GM19467 (cell line): Measurements from ENCODE around the gene CERS4.
"Not testable (repeated sequence)": the region's sequence is repeated elsewhere in the genome, so short reads cannot be mapped to it uniquely, and the experiment has no call there.

Experiments
- ATAC-seq: cut with Tn5 transposase; IDR thresholded peaks from one replicate; pipeline ENCODE4 v1.9.1; 2021; ENCODE audit warnings: mild to moderate bottlenecking, moderate library complexity; ENCODE audit not compliant: unreplicated experiment

Gene CERS4

DNA sequence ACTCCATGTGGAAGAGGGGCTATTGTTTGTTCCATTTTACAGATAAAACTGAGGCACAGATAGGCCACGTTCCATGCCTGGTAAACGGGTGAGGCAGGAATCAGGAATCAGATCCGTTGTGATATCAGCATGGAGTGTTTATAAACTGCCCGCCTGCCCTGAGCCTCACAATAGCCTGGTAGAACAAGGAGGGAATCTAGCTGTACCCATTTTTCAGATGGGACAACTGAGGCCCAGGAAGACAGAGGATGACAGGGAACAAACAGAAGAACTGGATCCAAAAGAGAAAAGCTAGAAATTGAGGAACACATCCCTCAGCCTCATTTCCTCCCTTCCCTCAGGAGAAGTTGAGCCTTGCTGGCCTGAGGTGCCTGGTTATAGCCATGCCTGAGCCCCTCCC lies 32.5 kb downstream of the CERS4 start:
- no peak for ATAC-seq

DNA sequence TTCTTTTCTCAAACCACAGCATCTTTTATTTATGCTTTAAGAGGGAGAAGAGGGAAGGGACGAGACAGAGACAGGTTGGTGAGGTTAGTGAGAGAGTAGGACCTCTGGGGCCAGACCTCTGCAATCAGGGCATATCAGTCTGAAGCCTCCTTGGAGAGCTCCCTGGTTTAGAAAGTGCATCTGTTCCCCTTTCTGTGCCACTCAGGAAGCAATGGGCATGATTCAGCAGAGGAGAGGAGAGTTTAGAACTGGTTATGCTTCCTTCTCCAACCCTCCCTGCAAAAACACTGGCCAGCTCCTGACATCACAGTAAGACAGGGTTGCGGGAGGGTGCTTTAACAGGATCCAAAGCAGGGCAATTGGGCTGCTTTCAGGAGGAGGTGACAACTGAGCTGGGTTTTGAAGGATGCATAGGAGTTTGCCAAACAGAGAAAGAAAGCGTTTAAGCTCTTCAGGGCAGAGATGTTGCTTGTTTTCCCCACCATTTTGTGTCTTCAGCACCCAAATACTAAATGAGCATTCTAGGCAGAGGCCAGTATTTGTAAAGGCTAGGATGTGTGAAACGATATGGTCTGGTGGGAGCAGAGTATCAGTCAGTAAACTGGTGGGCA lies 33.1 kb downstream of the CERS4 start:
- ATAC-seq = no peak

DNA sequence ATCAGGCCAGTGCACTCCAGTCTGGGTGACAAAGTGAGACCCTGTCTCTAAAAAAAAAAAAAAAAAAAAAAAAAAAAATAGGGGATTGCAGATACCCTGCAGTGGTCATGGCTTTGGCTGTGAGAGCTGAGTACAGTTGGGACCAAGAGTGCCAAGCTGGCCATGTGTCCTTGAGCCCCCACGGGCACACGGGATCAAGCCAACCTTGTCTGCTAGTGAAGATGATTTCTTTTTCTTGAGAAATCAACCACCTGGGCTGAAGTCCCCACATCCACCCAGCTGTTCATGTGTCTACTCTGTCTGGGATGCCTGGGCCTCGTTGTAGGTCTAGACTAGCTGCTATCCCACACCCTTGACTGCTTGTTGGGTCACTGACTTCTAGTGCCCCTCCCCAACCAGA lies 34.0 kb downstream of the CERS4 start:
- no peak for ATAC-seq

DNA sequence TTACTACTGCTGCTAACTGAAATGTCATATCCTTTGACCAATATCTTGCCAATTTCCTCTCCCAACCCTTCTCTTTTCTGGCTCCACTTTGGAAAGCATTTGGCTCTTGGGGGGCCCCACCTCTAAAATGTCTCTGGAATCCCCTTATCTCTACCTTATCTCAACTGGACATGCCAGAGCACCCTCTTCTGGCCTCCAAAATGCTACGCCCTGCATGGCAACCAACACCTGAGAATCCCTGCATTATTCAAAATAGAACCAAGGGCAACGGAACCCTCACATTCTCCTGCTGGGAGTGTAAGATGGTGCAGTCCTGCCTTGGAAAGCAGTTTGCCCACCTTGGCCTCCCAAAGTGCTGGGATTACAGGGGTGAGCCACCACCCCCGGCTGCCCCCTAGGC lies 35.3 kb downstream of the CERS4 start:
- no peak for ATAC-seq

DNA sequence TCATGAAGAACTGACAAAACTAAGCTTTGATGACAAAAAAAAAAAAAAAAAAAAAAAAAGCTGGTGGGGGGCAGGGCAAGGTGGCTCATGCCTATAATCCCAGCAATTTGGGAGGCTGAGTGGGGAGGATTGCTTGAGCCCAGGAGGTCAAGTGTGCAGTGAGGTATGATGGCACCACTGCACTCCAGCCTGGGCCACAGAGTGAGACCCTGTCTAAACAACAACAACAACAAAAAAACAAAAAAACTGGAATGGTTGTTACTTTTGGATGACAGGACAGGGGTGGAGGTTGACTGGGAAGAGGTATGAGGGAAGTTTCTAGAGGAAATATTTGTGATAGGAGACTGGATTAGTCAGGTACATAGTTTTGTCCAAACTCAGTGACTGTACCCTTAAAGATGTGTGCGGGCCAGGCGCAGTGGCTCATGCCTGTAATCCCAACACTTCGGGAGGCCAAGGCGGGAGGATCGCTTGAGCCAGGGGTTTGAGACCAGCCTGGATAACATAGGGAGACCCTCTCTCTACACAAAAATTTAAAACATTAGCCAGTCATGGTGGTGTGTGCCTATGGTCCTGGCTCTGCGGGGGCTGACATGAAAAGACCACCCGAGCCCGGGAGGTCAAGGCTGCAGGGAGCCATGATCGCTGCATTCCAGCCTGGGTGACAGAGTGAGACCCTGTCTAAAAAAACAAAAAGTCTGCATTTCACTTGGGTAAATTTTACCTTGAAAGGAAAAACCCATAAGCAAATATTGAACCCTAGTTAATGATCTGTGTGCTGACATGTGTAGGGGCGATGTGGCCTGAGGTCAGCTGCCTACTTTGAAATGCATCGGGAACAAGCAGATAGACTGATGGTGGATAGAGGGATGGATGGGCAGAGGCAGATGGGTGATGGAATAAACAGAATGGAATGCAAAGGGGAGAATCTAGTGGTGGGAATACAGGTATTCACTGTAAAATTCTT lies 37.0 kb downstream of the CERS4 start:
- no peak for ATAC-seq

DNA sequence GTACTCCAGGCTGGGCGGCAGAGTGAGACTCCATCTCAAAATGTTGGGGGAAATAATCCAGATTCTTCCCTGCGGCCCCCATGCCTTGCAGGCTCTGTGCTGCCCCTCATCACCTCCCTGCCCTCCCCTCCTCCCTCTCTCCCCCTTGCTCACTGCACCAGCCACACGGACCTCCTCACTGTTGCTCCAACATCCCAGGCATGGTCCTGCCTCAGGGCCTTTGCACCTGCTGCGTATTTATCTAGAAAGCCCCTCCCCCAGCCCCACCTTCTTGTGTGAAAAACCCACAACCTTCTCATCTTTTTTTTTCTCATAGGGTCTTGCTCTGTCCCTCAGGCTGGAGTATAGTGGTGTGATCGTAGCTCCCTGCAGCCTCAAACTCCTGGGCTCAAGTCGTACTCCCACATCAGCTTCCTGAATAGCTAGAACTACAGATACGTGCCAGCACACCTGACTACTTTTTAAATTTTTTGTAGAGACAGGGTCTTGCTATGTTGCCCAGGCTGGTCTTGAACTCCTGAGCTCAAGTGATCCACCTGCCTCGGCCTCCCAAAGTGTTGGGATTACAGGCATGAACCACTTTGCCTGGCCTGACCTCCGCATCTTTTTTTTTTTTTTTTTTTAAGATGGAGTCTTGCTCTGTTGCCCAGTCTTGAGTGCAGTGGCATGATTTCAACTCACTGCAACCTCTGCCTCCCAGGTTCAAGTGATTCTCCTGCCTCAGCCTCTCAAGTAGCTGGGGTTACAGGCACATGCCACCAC lies 38.1 kb downstream of the CERS4 start:
- ATAC-seq = not testable (repeated sequence)

DNA sequence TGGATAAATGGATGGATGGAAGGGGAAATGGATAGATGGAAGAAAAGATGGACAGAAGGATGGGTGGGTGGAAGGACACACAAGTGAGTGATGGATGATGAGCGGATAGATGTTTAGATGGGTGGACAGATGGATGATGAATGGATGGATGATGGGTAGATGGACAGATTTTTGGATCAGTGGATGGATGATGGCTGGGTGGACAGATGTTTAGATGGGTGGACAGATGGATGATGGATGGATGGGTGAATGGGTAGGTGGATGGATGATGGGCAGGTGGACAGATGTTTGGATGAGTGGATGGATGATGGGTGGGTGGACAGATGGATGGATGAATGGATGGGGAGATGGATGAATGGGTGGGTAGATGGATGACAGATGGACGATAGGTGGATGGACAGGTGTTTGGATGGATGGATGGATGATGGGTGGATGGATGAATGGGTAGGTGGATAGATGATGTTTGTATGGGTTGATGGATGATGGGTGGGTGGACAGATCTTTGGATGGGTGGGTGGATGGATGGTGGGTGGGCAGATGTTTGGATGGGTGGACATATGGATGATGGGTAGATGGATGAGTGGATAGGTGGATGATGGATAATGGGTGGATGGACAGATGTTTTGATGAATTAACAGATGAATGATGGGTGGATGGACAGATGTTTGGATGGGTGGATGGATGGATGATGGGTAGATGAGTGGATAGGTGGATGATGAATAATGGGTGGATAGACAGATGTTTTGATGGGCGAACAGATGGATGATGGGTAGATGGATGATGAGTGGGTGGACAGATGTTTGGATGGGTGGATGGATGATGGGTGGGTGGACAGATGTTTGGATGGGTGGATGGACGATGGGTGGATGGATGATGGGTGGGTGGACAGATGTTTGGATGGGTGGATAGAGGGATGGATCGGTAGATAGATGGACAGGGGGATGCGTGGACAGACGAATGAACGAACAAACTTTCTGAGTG lies 39.5 kb downstream of the CERS4 start:
- ATAC-seq = no peak

DNA sequence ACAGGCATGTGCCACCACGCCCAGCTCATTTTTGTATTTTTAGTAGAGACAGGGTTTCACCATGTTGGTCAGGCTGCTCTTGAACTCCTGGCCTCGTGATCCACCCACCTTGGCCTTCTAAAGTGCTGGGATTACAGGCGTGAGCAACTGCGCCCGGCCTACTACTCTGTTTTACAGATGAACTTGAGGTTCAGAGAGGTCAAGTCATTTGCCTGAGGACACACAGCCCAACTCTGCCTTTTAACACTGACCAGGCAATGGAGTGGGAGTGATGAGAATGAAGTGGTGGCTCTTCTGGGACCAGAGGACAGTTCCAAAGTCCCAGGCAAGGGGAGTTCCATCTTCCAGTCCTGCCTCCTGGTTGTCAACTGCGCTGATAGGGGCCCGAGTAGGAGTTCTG lies 41.4 kb downstream of the CERS4 start:
- no peak for ATAC-seq

DNA sequence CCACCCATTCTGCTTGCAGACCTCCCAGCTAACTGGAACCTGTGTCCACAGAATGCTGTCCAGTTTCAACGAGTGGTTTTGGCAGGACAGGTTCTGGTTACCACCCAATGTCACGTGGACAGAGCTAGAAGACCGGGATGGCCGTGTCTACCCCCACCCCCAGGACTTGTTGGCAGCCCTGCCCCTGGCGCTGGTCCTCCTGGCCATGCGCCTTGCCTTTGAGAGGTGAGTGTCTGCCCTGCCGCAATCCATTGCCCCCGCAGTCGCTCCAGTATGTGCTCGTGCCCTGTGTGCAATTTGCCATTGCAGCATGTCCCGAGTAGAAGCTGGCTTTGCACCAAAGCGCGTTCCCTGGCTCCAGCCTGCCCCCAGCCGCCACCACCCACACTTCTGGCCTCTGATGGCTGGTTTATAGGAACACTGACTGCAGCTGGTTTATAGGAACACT lies 41.9 kb downstream of the CERS4 start:
- no peak for ATAC-seq

DNA sequence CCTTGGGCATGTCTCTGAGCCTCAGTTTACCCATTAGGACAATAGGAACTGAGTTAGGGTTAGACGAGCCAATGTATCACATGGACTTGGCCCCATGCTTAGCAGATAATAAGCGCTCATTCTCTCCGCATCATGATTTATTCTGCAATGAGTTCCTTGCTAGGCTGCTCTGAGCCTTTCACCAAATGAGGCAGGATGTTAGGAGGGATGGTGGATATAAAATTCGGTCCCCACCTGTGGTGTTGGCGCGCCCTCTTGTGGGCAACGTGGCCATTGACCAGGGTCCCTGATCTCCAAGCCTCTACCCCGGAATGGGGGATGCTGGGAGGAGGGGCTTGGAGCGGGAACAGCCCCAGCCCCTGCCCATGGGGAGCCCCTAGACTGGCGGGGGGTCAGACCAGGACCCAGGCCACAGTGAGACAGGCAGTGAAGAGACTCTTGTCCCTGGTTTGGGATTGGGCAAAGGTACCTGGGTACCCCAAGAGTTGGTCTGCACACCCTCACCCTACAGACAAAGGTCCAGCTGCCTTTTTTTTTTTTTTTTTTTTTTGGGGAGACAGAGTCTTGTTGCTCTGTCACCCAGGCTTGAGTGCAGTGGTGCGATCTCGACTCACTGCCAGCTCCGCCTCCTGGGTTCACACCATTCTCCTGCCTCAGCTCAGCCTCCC lies 43.9 kb downstream of the CERS4 start:
- ATAC-seq = no peak

DNA sequence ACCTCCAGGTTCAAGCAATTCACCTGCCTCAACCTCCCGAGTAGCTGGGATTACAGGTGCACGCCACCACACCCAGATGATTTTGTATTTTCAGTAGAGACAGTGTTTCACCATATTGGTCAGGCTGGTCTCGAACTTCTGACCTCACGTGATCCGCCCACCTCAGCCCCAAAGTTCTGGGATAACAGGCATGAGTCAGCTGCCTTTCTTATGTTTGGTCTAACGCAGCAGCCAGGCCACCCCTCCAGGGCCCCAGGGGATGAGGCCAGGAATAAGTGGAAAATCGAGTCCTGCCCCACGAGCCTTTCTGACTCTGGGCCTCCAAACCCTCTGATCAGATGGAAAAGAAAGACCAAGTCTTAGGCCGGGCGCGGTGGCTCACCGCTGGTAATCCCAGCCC lies 44.5 kb downstream of the CERS4 start:
- no peak for ATAC-seq

DNA sequence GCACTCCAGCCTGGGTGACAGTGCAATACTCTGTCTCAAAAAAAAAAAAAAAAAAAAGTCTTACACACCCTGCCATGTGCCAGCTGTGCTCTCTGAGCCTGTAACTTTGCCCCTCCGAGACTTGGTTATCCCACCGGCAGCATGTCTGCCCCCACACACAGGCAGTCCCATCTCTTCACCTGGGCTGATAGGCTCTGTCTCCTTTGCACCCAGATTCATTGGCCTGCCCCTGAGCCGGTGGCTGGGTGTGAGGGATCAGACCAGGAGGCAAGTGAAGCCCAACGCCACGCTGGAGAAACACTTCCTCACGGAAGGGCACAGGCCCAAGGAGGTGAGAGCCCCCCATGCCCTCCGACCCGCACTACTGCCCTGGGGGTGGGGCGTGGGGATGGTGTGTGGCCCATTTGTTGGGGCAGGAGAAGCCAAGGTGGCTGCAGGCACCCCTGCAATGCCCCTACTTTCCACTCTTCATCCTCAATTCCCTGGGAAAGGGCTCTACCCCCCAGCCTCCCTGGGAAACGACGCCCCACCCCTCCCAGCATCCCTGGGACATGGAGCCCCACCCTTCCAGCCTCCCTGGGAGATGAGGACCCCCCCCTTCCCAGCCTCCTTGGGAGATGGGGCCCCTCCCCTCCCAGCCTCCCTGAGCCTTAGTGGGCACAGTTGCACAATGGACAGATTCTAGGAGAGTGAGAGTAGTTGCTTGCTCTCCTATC lies 45.3 kb downstream of the CERS4 start:
- ATAC-seq = no peak

DNA sequence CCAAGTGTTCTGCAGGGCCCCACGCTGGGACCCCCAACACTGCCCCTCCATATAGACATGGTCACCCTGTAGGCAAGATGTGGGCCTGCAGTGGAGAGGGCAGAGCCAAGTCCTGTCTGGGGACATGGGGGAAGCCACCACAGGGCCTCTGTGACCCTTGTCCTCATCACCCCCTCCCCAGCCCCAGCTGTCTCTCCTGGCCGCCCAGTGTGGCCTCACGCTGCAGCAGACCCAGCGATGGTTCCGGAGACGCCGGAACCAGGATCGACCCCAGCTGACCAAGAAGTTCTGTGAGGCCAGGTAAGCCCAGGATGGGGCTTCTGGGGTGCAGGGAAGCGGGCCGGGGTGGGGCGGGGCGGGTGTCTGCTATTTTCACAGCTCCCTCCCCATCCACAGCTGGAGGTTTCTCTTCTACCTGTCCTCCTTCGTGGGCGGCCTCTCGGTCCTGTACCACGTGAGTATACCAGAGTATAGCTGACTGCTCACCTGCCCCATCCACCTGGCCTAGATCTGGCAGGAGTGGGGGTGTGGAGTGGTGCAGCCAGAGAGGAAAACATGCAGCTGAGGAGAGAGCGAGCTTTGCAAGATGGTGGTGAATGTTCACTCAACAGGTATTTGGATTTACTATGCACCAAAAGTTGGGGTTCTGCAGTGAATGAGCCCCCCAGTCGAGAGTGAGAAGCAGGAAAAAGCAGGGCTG lies 46.4 kb downstream of the CERS4 start:
- ATAC-seq = no peak

DNA sequence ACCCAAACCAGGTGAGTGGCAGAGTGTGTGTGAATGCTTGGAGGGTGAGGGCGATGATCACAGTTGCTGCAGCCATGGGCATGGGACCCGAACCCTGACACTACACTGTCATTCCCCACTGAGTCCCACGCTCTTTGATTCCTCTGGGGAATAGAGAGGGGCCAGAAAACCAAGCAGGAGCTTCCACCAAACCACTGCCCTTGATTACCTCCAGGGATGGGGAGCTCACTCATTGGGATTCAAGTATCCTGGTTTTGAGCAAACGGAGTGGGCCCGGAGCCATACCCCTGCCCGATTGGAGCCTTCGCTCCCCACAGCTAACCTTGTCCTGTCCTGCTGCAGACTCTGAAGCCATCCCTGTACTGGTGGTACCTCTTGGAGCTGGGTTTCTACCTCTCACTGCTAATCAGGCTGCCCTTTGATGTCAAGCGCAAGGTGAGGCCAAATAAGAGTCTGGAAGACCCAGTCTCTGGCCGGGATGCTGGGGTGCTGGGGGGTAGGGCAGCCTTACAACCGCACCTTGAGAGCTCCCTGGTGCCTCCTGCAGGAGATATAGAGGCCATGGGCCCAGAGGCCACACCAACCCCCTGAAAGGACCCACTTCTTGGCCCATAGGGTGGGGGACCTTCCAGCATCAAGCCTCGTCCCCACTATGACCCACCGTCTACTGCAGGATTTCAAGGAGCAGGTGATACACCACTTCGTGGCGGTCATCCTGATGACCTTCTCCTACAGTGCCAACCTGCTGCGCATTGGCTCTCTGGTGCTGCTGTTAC lies 47.3 kb downstream of the CERS4 start:
- no peak for ATAC-seq

DNA sequence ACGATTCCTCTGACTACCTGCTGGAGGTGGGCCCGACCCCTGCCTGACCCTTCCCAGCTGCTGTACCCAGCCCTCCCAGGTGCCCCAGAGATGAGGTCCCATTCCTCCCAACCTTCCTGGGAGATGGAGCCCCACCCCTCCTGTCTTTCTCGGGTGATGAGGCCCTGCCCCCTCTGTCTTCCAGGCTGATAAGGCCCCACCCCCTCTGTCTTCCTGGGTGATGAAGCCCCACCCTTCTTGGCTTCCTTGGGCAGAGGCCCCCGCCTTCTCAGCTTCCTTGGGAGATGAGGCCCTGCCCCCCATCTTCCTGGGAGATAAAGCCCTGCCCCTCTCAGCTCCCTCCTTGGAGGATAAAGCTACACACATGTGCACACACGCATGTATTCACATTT lies 47.9 kb downstream of the CERS4 start:
- no peak for ATAC-seq

DNA sequence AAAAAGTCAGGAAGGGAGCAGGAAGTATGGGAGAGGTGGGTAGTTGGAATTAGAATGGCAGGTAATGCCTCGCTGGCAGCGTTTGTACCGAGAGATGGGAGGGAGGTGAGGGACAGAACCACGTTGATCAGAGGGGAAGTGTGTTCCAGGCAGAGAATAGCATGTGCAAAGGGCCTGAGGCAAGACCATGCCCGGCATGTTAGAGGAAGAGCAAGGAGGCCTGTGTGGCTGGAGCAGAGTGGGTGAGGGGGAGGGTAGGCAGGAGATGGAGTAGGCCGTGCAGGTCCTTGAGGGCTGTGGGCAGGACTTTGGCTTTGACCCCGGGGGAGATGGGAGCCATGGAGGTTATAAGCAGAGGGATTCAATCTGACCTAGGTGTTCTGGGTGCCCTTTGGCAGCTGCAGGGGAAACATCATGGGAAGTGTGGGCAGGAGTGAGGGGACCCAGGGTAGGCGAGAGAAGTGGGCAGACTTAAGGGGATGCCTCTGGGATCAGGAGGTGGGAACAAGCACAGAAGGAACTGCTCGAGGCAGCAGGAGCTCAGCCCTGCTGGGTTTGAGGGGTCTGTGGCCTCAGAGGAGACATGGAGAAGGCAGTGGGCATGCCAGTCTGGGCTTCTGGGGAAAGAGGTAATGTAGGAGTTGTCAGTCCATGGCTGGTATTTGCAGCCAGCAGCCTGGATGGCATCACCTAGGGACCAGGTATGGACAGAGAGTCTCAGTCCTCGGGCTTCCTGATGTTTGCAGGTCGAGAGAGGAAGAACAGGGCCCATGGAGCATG lies 50.2 kb downstream of the CERS4 start:
- ATAC-seq = no peak

DNA sequence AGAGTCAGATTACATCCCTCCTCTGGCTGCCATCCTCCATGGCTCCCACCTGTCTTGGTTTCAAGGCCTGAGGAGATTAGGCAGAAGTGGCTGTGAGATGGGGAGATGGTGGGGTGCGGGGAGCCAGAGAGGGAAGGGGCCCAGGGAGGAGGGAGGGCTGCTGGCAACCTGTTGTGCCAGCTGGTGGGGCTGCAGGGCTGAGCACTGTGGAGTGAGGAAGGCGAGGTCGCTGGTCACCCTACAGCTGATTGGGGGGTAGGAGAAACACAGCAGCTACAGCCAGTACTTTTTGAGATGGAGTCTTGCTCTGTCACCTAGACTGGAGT lies 50.7 kb downstream of the CERS4 start:
- no peak for ATAC-seq
